ENCODE results near the gene MYL10. TPM values are rescaled to one million over a fixed set of nuclear protein-coding genes. Genes with fewer than 3 reads are reported as not detected.

Gene MYL10
- total and polyA plus RNA-seq, 2 of the 8 experiments (the other 6 are each of a cell fraction or from before 2014, with no cell fraction given), result 0.18 TPM; not detected in 1

- H3K79me1 ChIP-seq (ENCODE audit: low read depth, low read length), result no peaks in the 10 kb centered on the region
- no peaks in the 10 kb centered on the region for H3K36me3 ChIP-seq (ENCODE audit: control insufficient read depth in 2 of 4, insufficient read depth in 4 of 4, low read length in 3 of 4)
- H3K4me3 ChIP-seq (ENCODE audit: extremely low read depth in 1 of 4, insufficient read depth in 2 of 4, low read depth in 3 of 4, low read length in 4 of 4), result no peak overlapping the region
- no peak overlapping the region for H3K9ac ChIP-seq (replicated peaks in 1 of 4; ENCODE audit: extremely low read depth in 1 of 4, low read depth in 3 of 4, low read length in 3 of 4)
- no peak overlapping the region for H2BK12ac ChIP-seq (ENCODE audit: low read depth, low read length)
- no peaks in the 10 kb centered on the region for H4K20me1 ChIP-seq (replicated peaks in 1 of 2; ENCODE audit: control insufficient read depth in 1 of 2, insufficient read depth in 2 of 2, low read length in 2 of 2)
- no peak overlapping the region for H4K8ac ChIP-seq (ENCODE audit: extremely low read depth, insufficient read depth, low read length)
- H2BK20ac ChIP-seq (ENCODE audit: low read length), result no peak overlapping the region
- H3K9me3 ChIP-seq (ENCODE audit: insufficient read depth in 2 of 2, low read depth in 1 of 2, low read length in 1 of 2), result 0 out of 4 replicates have a peak, but pooled peaks cover 0 to 5% of the 10 kb centered on the region in 2 experiments
- no peak overlapping the region for H4K91ac ChIP-seq (replicated peaks; ENCODE audit: insufficient read length, low read length)
- H3K14ac ChIP-seq (ENCODE audit: insufficient read length), result no peak overlapping the region
- no peak overlapping the region for H3K4ac ChIP-seq (replicated peaks; ENCODE audit: insufficient read length, low read depth, low read length)
- no peak overlapping the region for H3K27ac ChIP-seq (ENCODE audit: low read depth, low read length)
- no peak overlapping the region for H4K5ac ChIP-seq (ENCODE audit: insufficient read length, low read depth, low read length)
- H2AFZ ChIP-seq (ENCODE audit: low read length), result no peak overlapping the region
- ChIA-PET POLR2A (ENCODE audit: partially characterized antibody) (interaction anchor here (1.0 kb wide), 1 partner anchor 40 kb away, joined by 3 read pairs; no protein-coding TSS in a partner anchor), CTCF (ENCODE audit: partially characterized antibody) (interaction anchor here (0.9 to 1.2 kb wide), 3 partner anchors 9 to 26 kb away, joined by 3 to 4 read pairs (median 3); no protein-coding TSS in a partner anchor)
- H3K18ac ChIP-seq (ENCODE audit: extremely low read depth, low read length), result no peak overlapping the region
- no peak overlapping the region for H2BK5ac ChIP-seq (ENCODE audit: low read depth, low read length)
- no peaks in the 10 kb centered on the region for H3K27me3 ChIP-seq (replicated peaks in 1 of 4; ENCODE audit: control insufficient read depth in 3 of 4, extremely low read depth in 1 of 4, insufficient read depth in 3 of 4, low read length in 3 of 4)
- no peak overlapping the region for H3K56ac ChIP-seq (replicated peaks; ENCODE audit: insufficient read length, low read depth, low read length)
- no peak overlapping the region for H2BK120ac ChIP-seq (replicated peaks; ENCODE audit: low read depth, low read length)
- H3K23me2 ChIP-seq (ENCODE audit: low read depth, low read length), result no peaks in the 10 kb centered on the region
- H2BK15ac ChIP-seq (ENCODE audit: low read length), result no peak overlapping the region
- no peak for DNase-seq (ENCODE audit: low read depth in 1 of 2, low spot score in 2 of 2)
- no peaks in the 10 kb centered on the region for H3K79me2 ChIP-seq (ENCODE audit: control insufficient read depth in 1 of 2, insufficient read depth in 2 of 2, low read length in 2 of 2)
- 86% methylated on average over 6 of the region's 6 CpGs; no CpG with 5 or more reads in 1 of the 2 experiments for WGBS, 2 experiments (ENCODE audit: extremely low coverage in 1 of 2, insufficient coverage in 1 of 2, insufficient read length in 1 of 2, insufficient replicate concordance in 2 of 2, low coverage in 1 of 2, low lambda C conversion rate in 2 of 2, missing lambda C conversion rate in 1 of 2)
- H3K4me1 ChIP-seq (replicated peaks in 1 of 4; ENCODE audit: control insufficient read depth in 3 of 4, insufficient read depth in 4 of 4, low read length in 3 of 4), result peaks cover 0 to 24% (median 17%) of the 10 kb centered on the region in 4 experiments; a peak in 6 of 7 replicates
- H3K23ac ChIP-seq (ENCODE audit: insufficient read length), result no peak overlapping the region
- FAIRE-seq, result no peak
- H3K4me2 ChIP-seq (ENCODE audit: insufficient read depth in 1 of 2, low read depth in 2 of 2, low read length in 2 of 2), result no peak overlapping the region
- H2AK5ac ChIP-seq (ENCODE audit: low read depth, low read length), result no peak overlapping the region
- TF ChIP-seq KDM4A (IDR thresholded peaks at IDR 0.05; ENCODE audit: low read depth, low read length, severe bottlenecking) (no peak), HDAC6 (IDR thresholded peaks at IDR 0.05; ENCODE audit: low read depth, low read length) (no peak), CHD2 (IDR thresholded peaks at IDR 0.05; ENCODE audit: low read length) (no peak), ATF2 (IDR thresholded peaks at IDR 0.05; ENCODE audit: low read length) (no peak)
Observed at GRCh38 chr7:101628522-101628921, 574 bp downstream of the MYL10 start.
